Femur (tissue), 1 donor: ENCODE data around the gene GLRA1.

Experiments used
- DNase-seq: peaks from one replicate; pipeline ENCODE4 v3.0.0-alpha.2; 2017

GLRA1 gene

DNA sequence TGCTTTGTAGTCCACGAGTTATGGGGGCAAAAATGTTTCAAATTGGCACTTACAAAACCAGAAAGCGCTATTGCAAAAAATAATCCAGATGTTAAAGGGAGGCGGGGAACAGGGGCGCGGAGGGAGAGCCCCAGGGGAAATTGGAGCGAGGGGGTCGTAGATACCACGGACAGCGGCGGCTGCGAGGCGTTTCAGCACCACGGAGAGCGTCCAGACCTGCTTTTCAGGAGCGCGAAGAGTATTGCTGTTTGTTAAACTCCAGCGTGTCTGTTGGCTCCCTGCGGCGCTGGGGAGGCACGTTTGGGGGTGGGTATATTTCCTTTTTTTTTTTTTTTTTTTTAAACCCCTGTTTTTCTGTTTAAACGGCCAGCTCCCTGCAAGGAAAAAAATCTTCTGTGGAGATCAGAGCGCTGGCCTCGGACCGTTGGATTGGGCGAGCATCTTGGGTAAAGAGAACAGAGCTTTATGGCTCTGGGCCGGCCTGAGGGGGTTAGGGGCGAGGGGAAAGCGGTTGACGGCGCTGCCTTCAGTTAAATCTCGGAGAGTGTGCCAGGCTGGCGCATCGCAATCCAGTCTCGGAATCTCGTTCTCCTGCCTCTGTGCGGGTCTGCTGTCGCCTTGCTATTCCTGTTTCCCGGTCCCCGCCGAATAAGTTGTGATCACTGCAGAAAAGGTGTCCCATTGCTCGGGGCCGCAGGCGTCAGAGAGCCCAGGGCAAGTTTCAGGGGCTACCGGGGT, at the start of gene GLRA1:
TSS of gene GLRA1 (minus strand) at position 288 of the 738 bp plus-strand sequence. CDS start 302 bp downstream, outside the sequence.
- peak; percentile 72 for DNase-seq

DNA sequence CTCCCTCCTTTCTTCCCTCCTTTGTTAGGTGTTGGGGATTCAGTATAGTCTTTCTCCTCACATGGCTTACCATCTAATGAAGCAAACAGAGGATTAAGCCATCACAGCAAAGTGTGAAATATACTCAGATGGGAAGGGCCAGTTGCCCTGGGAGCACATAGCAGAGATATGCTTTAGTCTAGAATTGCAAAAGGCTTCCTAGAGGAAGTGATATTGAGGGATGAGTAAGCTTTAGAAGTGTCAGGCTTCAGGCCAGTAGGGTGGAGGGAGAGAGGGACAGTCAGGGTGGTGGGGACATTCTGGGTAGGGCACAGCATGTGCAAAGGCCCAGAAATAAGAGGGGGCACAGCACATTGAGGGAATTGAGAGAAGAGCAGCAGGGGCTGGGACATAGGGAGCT, 46.2 kb upstream of the GLRA1 start:
- no peak for DNase-seq

DNA sequence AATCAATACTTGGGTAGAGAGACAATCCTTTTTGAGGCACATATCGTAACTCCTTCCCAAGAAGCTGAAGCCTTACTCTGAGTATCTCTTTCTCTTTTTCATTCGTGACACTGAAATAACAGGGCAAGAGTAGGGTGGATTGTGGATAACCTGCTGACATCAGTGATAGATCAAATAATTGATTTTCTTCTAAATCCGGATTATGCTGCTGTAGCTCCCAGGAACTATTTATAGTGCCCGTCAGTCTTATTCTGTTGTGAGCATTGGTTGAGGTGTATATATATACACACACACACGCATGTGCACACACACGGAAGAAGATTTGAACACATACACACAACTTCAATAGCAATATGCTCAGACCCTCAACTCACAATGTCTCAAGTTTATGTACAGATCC, 43.2 kb upstream of the GLRA1 start:
- DNase-seq: no peak

DNA sequence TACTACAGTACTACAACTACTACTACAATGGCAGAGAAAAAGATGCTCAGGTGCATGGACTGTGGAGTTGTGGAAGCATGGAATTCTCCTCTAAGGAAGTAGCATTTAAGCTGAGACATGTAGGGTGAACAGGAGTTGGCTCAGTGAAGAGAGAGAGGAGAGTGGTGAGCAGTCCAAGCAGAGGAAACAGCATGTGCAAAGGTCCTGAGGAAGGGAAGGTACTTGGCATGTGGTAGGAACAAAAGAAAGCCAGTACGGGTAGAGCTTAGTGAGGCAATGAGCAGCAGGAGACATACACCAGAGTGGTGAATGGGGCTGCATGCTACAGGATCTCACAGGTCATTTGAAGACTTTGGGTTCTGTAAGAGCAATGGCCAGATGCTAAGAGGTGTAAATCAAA, 41.4 kb upstream of the GLRA1 start:
- DNase-seq: no peak

- no peak for DNase-seq
Measured at GRCh38 chr5:151964471-151964870, 39.8 kb upstream of the GLRA1 start.

DNA sequence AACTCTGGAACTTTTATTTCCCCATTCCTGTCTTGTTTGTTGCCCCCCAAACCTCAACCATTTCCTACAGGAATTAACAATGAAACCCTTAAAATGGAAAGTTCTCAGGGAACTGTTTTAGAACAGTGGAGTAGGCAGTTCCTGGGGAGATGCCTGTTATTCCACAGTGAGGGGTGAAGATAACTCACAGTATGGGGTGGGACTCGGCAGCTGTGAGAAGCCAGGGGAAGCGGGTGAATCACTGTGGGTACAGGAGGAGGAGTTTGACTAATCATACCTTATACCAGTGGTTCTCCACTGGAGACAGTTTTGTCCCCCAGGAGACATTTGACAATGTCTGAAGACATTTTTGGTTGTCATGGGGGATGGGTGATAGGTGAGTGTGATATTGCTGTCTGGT, 36.9 kb upstream of the GLRA1 start:
- DNase-seq: no peak

DNA sequence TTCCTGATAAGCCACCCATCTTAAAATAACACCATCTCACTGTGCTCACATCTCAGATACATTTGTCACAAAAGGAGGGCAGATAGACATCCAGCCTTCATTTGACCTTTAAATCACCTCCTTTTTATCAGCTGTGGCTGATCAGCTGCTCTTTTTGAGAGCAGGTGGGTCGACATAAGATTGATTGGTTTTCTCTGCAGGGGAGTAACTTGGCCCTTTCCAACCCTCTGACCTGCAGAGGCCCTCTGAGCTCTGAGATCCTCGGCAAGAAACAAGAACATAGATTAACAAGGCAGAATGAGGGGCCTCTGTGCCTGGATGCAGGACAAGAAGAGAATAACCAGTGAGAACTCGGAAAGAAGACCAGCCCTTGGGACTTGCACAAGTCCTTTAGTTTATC, 33.5 kb upstream of the GLRA1 start:
- DNase-seq: no peak

GRCh38 chr5:151956725-151957124, 32.1 kb upstream of the GLRA1 start:
- DNase-seq: no peak

DNA sequence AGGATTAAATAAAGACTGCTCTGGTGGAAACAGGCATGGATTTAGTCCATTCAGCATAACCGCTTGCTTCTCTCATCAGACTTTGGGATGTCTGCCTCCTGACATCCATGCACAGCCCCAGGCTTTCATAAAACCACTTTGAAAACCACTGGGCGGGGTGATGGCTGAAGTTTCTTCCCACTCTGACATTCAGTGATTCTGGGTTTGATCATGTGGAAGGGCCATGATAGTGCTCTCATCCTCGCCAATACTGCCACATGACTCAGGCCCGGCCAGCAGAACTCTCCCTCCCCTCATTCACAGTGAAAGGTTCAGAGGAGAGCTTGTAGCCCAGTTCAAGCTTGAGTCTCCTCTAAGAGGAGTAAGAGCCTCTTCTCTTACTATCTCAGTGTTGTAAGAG, 29.6 kb upstream of the GLRA1 start:
- DNase-seq: peak; percentile 29

GRCh38 chr5:151953833-151954232, 29.2 kb upstream of the GLRA1 start:
- DNase-seq: no peak

DNA sequence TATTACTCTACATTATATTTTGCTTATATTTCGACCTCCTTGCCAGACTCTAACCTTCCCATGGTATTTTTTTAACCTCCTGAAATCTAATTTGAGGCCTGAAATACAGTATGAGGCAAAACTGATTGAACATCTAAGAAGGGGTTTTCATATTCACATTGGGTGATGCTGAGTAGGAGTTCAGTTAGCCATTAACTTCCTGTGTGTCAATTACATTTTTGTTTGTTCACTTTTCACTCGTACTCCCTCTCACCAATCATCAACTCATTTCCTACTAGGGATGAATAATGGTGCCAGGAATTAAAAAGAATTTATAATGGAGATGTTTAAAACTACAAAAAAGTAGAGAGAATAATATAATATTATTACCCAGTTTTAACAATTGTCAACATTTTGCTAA, 27.6 kb upstream of the GLRA1 start:
- DNase-seq: no peak

DNA sequence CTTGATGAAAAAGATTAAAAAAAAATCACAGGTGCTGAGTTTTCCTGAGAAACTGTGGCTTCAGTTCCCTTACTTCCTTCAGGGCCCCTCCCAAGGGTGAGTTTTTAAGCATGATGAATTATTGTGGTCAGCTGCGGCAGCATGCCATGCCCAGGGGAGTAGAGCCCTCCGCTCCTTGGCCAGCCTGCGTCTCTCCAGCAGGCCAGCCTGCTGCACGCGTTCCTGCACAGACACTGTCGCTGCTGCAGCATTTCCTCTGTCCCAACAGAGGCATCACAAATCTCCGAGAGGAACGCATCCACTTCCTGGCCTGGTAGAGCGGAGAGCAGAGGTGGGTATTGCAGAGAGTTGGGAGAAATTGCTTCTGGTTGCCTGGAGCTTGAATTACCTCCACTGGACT, 26.1 kb upstream of the GLRA1 start:
- DNase-seq: no peak

- no peak for DNase-seq
Measured at GRCh38 chr5:151949701-151950308, 25.2 kb upstream of the GLRA1 start.

- DNase-seq: no peak
Measured at GRCh38 chr5:151949113-151949512, 24.5 kb upstream of the GLRA1 start.

DNA sequence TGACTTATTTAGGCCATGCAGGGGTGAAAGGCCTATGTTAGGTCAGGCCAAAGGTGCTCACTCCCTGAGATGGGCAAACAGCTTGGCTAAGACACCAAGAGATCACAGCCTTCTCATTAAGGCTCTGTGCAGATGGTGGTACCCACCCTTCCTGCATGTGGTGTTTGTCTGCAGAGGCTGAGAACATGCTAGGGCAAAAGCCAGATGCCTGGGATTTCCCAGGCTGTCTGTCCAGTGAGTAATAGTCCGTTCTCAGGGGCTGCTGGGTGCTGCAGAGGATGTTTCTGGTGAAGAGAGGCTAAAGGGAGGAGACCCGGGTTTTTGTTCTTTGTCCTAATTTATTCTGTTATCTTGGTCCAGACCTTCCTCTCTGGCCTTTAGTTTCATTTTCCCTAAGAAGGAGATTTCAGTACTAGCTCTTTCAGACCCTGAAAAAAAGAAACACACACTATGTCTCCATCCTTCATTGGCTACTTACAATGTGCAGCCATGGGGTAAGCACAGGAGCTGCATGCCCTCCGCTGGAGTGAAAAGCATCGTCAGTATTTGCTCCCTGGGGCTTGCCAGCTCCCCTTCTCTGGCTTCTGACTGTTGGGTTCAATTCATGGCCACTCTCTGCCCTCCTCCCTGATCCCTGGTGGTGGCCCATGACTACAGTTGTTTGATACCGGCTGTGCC, 23.4 kb upstream of the GLRA1 start:
- no peak for DNase-seq

GRCh38 chr5:151937851-151938250, 13.2 kb upstream of the GLRA1 start:
- DNase-seq: no peak

DNA sequence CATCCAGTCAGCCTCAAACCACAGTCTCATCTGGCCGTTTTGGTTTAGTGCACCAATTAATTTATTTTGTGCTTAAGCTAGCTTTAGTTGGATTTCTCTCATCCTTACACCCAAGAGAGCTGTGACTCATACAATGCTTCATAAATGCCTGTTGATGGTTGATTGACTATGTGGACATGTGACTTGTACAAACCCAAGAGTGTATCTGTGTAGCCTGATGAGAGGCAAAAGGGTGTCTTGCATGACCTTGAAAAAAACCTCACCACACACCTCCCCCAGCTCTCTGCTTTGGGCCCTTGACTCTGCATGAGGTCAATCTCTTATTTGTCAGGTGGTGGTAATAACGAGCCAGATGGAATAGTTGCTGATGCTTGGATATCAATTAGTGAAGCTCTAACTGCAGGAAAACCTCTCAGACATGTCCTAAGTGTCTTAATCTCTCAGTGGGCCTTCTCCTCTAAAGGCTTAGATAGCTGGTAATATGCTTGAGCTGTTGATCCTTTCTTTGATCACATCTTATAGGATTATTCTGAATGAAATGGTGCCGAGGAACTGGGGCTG, 10.6 kb upstream of the GLRA1 start:
- DNase-seq: no peak

- DNase-seq: no peak
Measured at GRCh38 chr5:151931260-151931659, 6.6 kb upstream of the GLRA1 start.

DNA sequence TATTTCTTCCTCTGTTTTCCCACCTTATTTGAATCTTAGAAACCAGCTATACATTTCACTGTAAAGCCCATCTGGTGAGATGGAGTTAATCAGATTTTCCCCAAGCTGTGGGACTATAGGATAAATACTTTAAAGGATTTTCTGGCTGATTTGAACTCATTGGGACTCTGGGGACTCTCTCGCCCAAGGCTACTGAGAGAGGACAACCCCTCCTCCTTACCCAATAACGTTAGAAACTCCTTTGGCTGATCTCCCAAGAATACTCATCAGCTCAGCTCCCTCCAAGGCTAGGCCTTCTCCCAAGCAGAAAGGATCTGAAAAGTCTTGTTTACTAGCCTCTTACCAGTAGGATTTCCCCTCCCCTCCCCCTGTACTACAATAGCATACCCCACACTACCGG, 1.5 kb upstream of the GLRA1 start:
- no peak for DNase-seq

GRCh38 chr5:151925340-151925739, 689 bp upstream of the GLRA1 start:
- DNase-seq: no peak

DNA sequence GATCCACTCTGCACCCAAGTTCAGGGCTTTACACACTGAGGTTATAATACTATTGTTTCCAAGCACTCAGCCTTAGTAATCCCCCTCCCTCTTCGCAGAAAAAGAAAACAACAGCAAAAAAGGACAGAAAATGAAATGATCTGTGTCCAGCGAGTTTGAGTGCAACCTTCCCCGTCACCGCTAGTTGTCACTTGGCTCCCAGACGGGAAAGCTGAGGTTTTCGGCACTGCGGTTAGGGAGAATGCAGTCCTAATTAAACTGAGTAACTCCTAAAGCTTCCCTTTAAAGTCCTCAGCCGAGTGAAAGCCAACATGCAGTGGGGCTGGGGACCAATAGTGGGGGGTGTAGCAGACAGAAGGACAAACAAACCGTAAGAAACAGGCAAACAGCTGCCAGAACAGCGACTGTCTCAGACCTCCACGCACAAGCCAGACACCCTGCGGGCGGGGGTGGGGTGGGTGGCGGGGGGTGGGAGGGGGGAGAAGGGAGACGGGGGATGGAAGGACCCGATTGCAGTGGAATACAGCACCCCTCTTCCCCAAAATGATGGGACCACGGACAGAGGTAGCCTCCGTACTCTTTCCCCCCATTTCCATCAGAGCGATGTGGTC, 680 bp downstream of the GLRA1 start:
- DNase-seq: no peak

DNA sequence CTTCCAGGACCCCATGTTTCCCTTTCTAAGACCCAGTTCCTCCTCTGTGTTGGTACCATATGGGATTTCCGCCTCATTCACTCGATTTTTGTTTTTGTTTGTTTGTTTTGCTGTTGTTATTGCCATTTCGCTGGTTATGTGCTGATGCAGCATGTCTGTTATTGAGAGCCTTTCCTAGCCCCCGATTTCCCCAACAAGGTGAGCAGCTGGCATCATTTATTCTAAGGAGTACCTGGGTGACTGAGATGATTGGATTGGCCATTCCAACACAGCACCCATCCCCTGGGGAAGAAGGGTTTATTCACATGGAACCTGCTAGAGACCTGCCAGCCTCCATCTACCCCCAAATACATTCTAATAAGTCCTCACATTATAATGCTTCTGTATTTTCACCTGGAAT, 2.7 kb downstream of the GLRA1 start:
- DNase-seq: no peak

DNA sequence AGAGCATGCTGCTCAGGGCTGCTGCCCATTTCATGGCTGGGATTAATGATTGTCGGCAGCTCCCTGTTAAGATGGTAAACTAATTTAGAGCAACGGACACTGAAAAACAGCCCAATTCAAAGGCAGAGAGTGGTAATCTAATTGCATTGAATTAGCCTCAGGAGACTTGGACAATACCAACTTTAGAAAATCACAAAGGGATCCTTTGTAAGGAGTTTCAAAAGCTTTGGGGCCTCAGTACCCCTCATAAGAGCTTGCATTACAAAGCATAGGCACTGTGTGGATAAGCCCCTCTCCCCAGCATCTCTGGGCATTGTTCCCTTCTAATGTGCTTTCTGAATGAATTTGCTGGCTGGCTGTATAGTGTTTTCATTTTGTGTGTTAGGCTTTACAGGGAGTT, 6.7 kb downstream of the GLRA1 start:
- no peak for DNase-seq

- DNase-seq: no peak
Measured at GRCh38 chr5:151913425-151913824, 11.2 kb downstream of the GLRA1 start.
